Spleen (tissue), 11 donors: ENCODE results near the gene PITPNB. TPM values are rescaled to one million over a fixed set of nuclear protein-coding genes. Genes with fewer than 3 reads are reported as not detected.

Source experiments
- DNase-seq: peaks from one replicate; pipeline ENCODE4 v3.0.0-alpha.2; 2020
- H3K27ac ChIP-seq, 8 donors: fragments of 200-600 bp; sonication (generic) in 7 of 8; 1 replicate in 4 of 8; 2 replicates in 4 of 8; pipeline versions ENCODE4 v1.5.0 to v1.8.0; 2016 to 2021; ENCODE audit warnings: inconsistent platforms in 4 of 8, mild to moderate bottlenecking in 4 of 8, moderate library complexity in 1 of 8
- H3K27me3 ChIP-seq, 7 donors: fragments of 200-600 bp; sonication (generic) in 6 of 7; replicated peaks in 1 of 7; 1 replicate in 4 of 7; 2 replicates in 3 of 7; pipeline versions ENCODE4 v1.5.0 to v1.8.0; 2016 to 2021; ENCODE audit warnings: inconsistent platforms in 3 of 7, mild to moderate bottlenecking in 1 of 7
- H3K36me3 ChIP-seq, 6 donors: fragments of 200-600 bp; sonication (generic) in 5 of 6; 1 replicate in 4 of 6; 2 replicates in 2 of 6; pipeline versions ENCODE4 v1.5.0 to v1.8.0; 2016 to 2021; ENCODE audit warnings: inconsistent platforms in 2 of 6
- H3K4me1 ChIP-seq, 6 donors: fragments of 200-600 bp; sonication (generic) in 5 of 6; 1 replicate in 3 of 6; 2 replicates in 3 of 6; pipeline versions ENCODE4 v1.5.0 to v1.8.0; 2016 to 2021; ENCODE audit warnings: inconsistent platforms in 3 of 6
- H3K4me3 ChIP-seq, 8 donors: fragments of 200-600 bp; sonication (generic) in 7 of 8; 1 replicate in 4 of 8; 2 replicates in 4 of 8; pipeline versions ENCODE4 v1.5.0 to v1.8.0; 2016 to 2021; ENCODE audit warnings: inconsistent platforms in 4 of 8, mild to moderate bottlenecking in 4 of 8, moderate library complexity in 2 of 8
- H3K9me3 ChIP-seq, 8 donors: fragments of 200-600 bp; sonication (generic) in 7 of 8; 1 replicate in 4 of 8; 2 replicates in 4 of 8; pipeline versions ENCODE4 v1.5.0 to v1.8.0; 2016 to 2021; ENCODE audit warnings: inconsistent platforms in 4 of 8
- POLR2A ChIP-seq, 3 donors: fragments of 450-650 bp; IDR thresholded peaks; one replicate each; pipeline ENCODE4 v1.5.1; 2017; ENCODE audit warnings: antibody characterized with exemption in 3 of 3, mild to moderate bottlenecking in 1 of 3
- POLR2AphosphoS5 ChIP-seq, 3 donors: sonication (generic); formaldehyde crosslinking; IDR thresholded peaks; one replicate each; pipeline ENCODE4 v1.5.1; 2017; ENCODE audit warnings: antibody characterized with exemption in 3 of 3
- WGBS, 5 donors: extraction: QIAGEN DNeasy Blood & Tissue Kit in 3 of 5; methylation state at CpG; one replicate each; pipeline versions ENCODE4 v1.1.5 to v1.1.7; 2013 to 2018; 5-methylcytosine and 5-hydroxymethylcytosine counted together
- intact Hi-C: fragments of 100-400 bp; cut with DNase I; formaldehyde crosslinking; loops from one replicate; pipeline ENCODE4 v1.15.0; 2023; ENCODE audit warnings: low total_unique reads
- polyA plus RNA-seq, 3 donors: library from polyadenylated mRNA; stranded (reverse); fragments of 200-250 nt; gene quantifications; one replicate each; pipeline ENCODE4 v1.2.1, GENCODE V29; 2013
- total RNA-seq, 7 donors: library from RNA; depleted of rRNA in 3 of 7; stranded (reverse); fragments of >200 nt in 3 of 7; fragmentation: NEBNext Ultra II Directional in 4 of 7; extraction: Animal tissue kit (Norgen Biotek cat#: 25700) in 4 of 7; gene quantifications; one replicate each; pipeline versions ENCODE4 v1.1.0 to v1.2.1, GENCODE V29; 2016 to 2021
- TF ChIP-seq, protein P1 (sequence below), 11 experiments: fragments of 200-600 bp in 7 of 11; fragments of 450-650 bp in 4 of 11; sonication (generic) in 4 of 11; IDR thresholded peaks in 8 of 11; conservative IDR thresholded peaks in 3 of 11; 1 replicate in 7 of 11; 2 replicates in 4 of 11; pipeline versions ENCODE4 v1.4.0 to v1.8.0; 2016 to 2021; ENCODE audit warnings: antibody characterized with exemption in 11 of 11, inconsistent platforms in 4 of 11, mild to moderate bottlenecking in 1 of 11
- donor health status: healthy with polysubstance abuse.
- donor health status: DM: no; HTN: no; CAD: no; lungs with moderate emphysema.
- donor health status: DM: no; HTN: no; CAD: no.
- donor health status: Bipolar disorder and iron deficiency.
- donor health status: healthy.
- donor health status: DM: no; HTN: no; CAD: no.
- donor health status: DM: yes; HTN: yes; CAD: no.

PITPNB gene
- total and polyA plus RNA-seq, 10 donors: 17.5 to 67.2 (median 48.9) TPM

DNA sequence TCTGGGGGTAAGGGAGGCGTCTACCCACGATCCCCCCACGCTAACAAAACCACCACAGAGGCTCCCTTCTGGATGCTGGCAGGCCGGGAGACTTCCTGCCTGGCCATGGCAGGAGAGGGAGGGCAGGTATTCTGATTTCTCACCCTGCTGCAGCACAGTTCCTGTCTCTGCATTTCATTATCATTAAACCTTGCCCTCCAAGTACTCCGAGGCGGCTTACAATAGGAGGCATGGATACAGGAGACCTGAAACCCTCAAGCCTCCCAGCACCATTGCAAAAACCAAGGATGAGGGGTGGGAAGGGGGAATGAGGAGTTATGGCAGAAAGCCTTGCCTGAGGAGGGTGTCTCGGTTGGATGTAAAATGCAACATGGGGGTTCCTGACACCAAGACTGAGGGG lies 73.4 kb downstream of the PITPNB start:
- no peak for DNase-seq
- H3K27ac ChIP-seq: no peak overlapping the region
- H3K4me3 ChIP-seq: no peak overlapping the region
- H3K9me3 ChIP-seq: no peaks in the 10 kb centered on the region
- H3K27me3 ChIP-seq: no peaks in the 10 kb centered on the region
- peaks cover 0 to 35% (median 9%) of the 10 kb centered on the region in 6 donors for H3K4me1 ChIP-seq
- WGBS, 5 donors: 80 to 90% (median 85%) methylated on average over 7 of the region's 7 CpGs
- TF ChIP-seq, protein P1, sequence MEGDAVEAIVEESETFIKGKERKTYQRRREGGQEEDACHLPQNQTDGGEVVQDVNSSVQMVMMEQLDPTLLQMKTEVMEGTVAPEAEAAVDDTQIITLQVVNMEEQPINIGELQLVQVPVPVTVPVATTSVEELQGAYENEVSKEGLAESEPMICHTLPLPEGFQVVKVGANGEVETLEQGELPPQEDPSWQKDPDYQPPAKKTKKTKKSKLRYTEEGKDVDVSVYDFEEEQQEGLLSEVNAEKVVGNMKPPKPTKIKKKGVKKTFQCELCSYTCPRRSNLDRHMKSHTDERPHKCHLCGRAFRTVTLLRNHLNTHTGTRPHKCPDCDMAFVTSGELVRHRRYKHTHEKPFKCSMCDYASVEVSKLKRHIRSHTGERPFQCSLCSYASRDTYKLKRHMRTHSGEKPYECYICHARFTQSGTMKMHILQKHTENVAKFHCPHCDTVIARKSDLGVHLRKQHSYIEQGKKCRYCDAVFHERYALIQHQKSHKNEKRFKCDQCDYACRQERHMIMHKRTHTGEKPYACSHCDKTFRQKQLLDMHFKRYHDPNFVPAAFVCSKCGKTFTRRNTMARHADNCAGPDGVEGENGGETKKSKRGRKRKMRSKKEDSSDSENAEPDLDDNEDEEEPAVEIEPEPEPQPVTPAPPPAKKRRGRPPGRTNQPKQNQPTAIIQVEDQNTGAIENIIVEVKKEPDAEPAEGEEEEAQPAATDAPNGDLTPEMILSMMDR (IDR thresholded peaks at IDR 0.05 in 8 of 11, conservative IDR thresholded peaks at IDR 0.05 in 3 of 11): no peak
- TF ChIP-seq POLR2AphosphoS5 (IDR thresholded peaks at IDR 0.05) (no peak), POLR2A (IDR thresholded peaks at IDR 0.05) (no peak)
- intact Hi-C loops: no loop called here
- H3K36me3 ChIP-seq: peaks cover 0 to 81% (median 8%) of the 10 kb centered on the region in 6 donors

DNA sequence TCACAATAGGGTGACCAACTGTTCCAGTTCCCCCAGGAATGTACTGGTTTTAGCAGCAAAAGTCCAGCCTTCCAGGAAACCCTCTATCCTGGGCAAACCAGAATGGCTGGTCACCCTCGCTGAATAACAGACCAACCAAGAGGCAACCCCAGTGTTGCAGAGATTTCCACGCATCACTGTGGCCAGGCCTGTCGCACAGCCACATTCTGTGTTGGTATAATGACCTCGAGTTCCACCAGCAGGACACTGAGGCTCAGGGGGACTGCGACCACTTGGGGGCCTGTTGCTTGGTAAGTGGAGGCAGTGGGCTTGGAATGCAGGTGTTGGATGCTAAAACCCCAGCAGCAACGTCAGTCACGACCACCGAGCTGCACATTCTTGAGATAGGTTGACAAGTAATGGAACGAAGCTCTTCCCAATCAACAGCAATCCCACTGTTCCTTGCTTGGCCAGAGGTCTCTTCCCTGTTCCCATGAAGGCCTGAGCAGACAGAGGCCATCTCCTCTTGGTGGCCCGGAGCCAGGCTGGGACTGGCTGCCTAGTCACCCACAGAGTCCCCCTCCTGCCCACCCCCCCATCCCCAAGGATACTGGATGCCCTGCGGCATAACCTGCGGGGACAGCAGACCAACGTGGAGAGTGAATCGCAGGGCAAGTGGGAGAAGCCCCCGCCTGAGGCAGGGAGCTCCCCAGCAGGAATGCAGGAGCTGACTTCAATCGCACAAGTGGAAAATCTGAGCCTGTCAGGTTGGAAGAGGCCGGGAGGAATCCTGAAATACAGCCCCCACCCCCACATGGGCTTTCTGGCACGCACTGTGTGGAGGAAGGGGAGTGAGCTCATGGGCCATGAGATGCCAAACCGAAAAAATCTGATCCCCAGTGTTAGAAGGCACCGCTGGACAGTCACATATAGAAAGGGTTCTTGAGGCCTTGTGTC lies 74.1 kb downstream of the PITPNB start:
- no peak for DNase-seq
- H3K36me3 ChIP-seq: peaks cover 0 to 75% (median 4%) of the 10 kb centered on the region in 6 donors
- no peaks in the 10 kb centered on the region for H3K27me3 ChIP-seq
- peaks cover 0 to 27% (median 4%) of the 10 kb centered on the region in 6 donors for H3K4me1 ChIP-seq
- no peak overlapping the region for H3K27ac ChIP-seq
- WGBS, 5 donors: 86 to 95% (median 90%) methylated on average over 15 to 20 of the region's 20 CpGs
- intact Hi-C loops: no loop called here
- H3K9me3 ChIP-seq: no peaks in the 10 kb centered on the region
- no peak overlapping the region for H3K4me3 ChIP-seq
- TF ChIP-seq POLR2A (IDR thresholded peaks at IDR 0.05) (no peak), POLR2AphosphoS5 (IDR thresholded peaks at IDR 0.05) (no peak)
- TF ChIP-seq, protein P1 (IDR thresholded peaks at IDR 0.05 in 8 of 11, conservative IDR thresholded peaks at IDR 0.05 in 3 of 11): no peak

DNA sequence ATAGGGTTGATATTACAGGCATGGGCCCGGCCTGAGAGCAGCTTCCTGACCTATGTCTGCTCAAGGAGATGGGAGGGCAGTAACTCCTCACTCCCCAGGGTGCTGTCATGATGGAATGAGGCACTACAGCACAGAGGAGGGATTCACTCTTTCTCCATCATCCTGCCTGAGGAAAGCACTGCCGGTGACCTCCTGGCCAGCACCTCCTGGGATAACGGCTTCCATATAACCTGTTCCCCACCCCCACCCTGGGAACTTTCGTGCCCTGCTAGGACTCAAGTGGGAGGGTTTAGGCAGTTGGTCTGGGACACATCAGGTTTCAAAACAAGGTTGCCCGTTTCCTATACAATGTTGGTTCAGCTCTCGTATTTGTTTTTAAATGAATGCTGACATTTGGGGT lies 74.8 kb downstream of the PITPNB start:
- TF ChIP-seq, protein P1 (IDR thresholded peaks at IDR 0.05 in 8 of 11, conservative IDR thresholded peaks at IDR 0.05 in 3 of 11): no peak
- TF ChIP-seq POLR2AphosphoS5 (IDR thresholded peaks at IDR 0.05) (no peak), POLR2A (IDR thresholded peaks at IDR 0.05) (no peak)
- intact Hi-C loops: no loop called here
- peaks cover 0 to 21% (median 0%) of the 10 kb centered on the region in 6 donors for H3K4me1 ChIP-seq
- H3K27ac ChIP-seq: no peak overlapping the region
- no peak overlapping the region for H3K4me3 ChIP-seq
- no peaks in the 10 kb centered on the region for H3K27me3 ChIP-seq
- DNase-seq: no peak
- H3K9me3 ChIP-seq: no peaks in the 10 kb centered on the region
- peaks cover 0 to 68% (median 1%) of the 10 kb centered on the region in 6 donors for H3K36me3 ChIP-seq
- WGBS, 5 donors: 92 to 98% (median 96%) methylated on average over 6 of the region's 6 CpGs

DNA sequence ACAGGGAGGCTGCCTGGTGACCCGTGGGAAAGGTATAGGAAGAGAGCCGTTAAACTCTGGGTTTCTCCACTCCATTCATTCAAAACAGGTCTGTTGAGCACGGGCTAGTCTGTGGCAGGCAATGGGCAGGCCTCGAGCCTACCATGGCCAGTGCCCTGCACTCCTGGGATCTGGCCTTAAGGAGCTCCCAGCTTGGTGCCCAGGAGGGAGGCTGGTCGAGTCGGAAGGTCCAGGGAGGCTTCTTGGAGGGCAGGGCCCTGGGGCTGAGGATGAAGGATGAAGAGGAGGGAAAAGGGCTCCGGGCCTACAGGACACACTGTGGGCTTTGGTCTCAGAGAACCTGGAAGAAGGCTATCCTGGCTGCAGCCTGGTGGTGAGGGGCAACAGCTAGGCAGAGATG lies 75.6 kb downstream of the PITPNB start:
- TF ChIP-seq POLR2AphosphoS5 (IDR thresholded peaks at IDR 0.05) (peak in 2 of 3 donors; percentile 20 to 46), POLR2A (IDR thresholded peaks at IDR 0.05) (no peak)
- TF ChIP-seq, protein P1 (IDR thresholded peaks at IDR 0.05 in 8 of 11, conservative IDR thresholded peaks at IDR 0.05 in 3 of 11): no peak
- H3K36me3 ChIP-seq: peaks cover 0 to 60% (median 0%) of the 10 kb centered on the region in 6 donors
- H3K4me1 ChIP-seq: peaks cover 0 to 13% (median 0%) of the 10 kb centered on the region in 6 donors
- no peak for DNase-seq
- intact Hi-C loops: no loop called here
- 76 to 89% (median 85%) methylated on average over 7 of the region's 7 CpGs for WGBS, 5 donors
- H3K9me3 ChIP-seq: peaks cover 0 to 3% (median 0%) of the 10 kb centered on the region in 8 donors
- H3K4me3 ChIP-seq: no peak overlapping the region
- no peaks in the 10 kb centered on the region for H3K27me3 ChIP-seq
- no peak overlapping the region for H3K27ac ChIP-seq
